Sigmoid colon (tissue), 7 donors: ENCODE measurements around the gene C16orf87. TPM values are rescaled to one million over a fixed set of nuclear protein-coding genes. Genes with fewer than 3 reads are reported as not detected.
"Not testable (repeated sequence)": the region's sequence is repeated elsewhere in the genome, so short reads cannot be mapped to it uniquely, and the experiment has no call there.

Source experiments
- DNase-seq: peaks from one replicate; pipeline ENCODE4 v3.0.0-alpha.2; 2019
- H3K27ac ChIP-seq, 4 donors: fragments of 200-600 bp; sonication (generic); one replicate each; pipeline ENCODE4 v1.5.1; 2016 to 2019; ENCODE audit warnings: mild to moderate bottlenecking in 1 of 4
- H3K27me3 ChIP-seq, 3 donors: fragments of 200-600 bp; sonication (generic); one replicate each; pipeline ENCODE4 v1.5.1; 2019; ENCODE audit warnings: mild to moderate bottlenecking in 1 of 3
- H3K36me3 ChIP-seq, 4 donors: fragments of 200-600 bp; sonication (generic); one replicate each; pipeline ENCODE4 v1.5.1; 2016 to 2019
- H3K4me1 ChIP-seq, 4 donors: fragments of 200-600 bp; sonication (generic); one replicate each; pipeline ENCODE4 v1.5.1; 2017 to 2019
- H3K4me3 ChIP-seq, 4 donors: fragments of 200-600 bp; sonication (generic); one replicate each; pipeline ENCODE4 v1.5.1; 2017 to 2019; ENCODE audit warnings: mild to moderate bottlenecking in 2 of 4, moderate library complexity in 1 of 4
- H3K9me3 ChIP-seq, 4 donors: fragments of 200-600 bp in 3 of 4; sonication (generic) in 3 of 4; one replicate each; pipeline versions ENCODE4 v1.5.1 to v1.6.1; 2013 to 2019
- CTCF ChIP-seq, 4 experiments: fragments of 450-650 bp in 3 of 4; fragments of 200-600 bp in 1 of 4; IDR thresholded peaks; one replicate each; pipeline ENCODE4 v1.5.1; 2016 to 2019; ENCODE audit warnings: antibody characterized with exemption in 4 of 4, mild to moderate bottlenecking in 3 of 4, moderate library complexity in 2 of 4
- EP300 ChIP-seq, 4 donors: sonication (generic); formaldehyde crosslinking; IDR thresholded peaks; one replicate each; pipeline ENCODE4 v1.6.1; 2017; ENCODE audit warnings: antibody characterized with exemption in 4 of 4
- POLR2A ChIP-seq, 2 donors: fragments of 450-650 bp; IDR thresholded peaks; one replicate each; pipeline ENCODE4 v1.6.1; 2016; ENCODE audit warnings: antibody characterized with exemption in 2 of 2, mild to moderate bottlenecking in 2 of 2, moderate library complexity in 2 of 2
- POLR2AphosphoS5 ChIP-seq, 4 donors: sonication (generic); formaldehyde crosslinking; IDR thresholded peaks; one replicate each; pipeline ENCODE4 v1.6.1; 2017; ENCODE audit warnings: antibody characterized with exemption in 4 of 4
- WGBS, 2 donors: extraction: QIAGEN DNeasy Blood & Tissue Kit; methylation state at CpG; one replicate each; pipeline ENCODE4 v1.1.7; 2013; 5-methylcytosine and 5-hydroxymethylcytosine counted together
- intact Hi-C: fragments of 100-400 bp; cut with DNase I; formaldehyde crosslinking; loops from one replicate; pipeline ENCODE4 v1.15.1; 2023
- polyA plus RNA-seq, 3 donors: library from polyadenylated mRNA; stranded (reverse); fragments of 200-250 nt; gene quantifications; one replicate each; pipeline ENCODE4 v1.2.3, GENCODE V29; 2013
- total RNA-seq, 4 donors: library from RNA; depleted of rRNA; stranded (reverse); fragments of >200 nt; gene quantifications; one replicate each; pipeline ENCODE4 v1.1.0, GENCODE V29; 2016
- donor health status: healthy with polysubstance abuse.
- donor health status: Bipolar disorder and iron deficiency.
- donor health status: healthy.

C16orf87 gene
- total RNA-seq, result 10 to 100 TPM in 2 of 4 donors, 1 to 10 TPM in 2; 5.0 to 10.5 (median 8.7) TPM
- polyA plus RNA-seq, result 1 to 10 TPM; 5.1 to 6.0 (median 5.9) TPM

GRCh38 chr16:46830902-46831647 lies at the start of gene C16orf87:
C16orf87 (minus strand) TSS chr16:46831180; CDS start chr16:46831149, 31 bp downstream.
- peak; percentile 96 for DNase-seq
- H3K4me1 ChIP-seq, result peaks cover 0 to 20% (median 14%) of the 10 kb centered on the region in 4 donors
- H3K27me3 ChIP-seq, result no peaks in the 10 kb centered on the region
- H3K27ac ChIP-seq, result peak within 1 kb of the TSS; percentile 90 to 95 (median 94)
- no peaks in the 10 kb centered on the region for H3K36me3 ChIP-seq
- no peaks in the 10 kb centered on the region for H3K9me3 ChIP-seq
- peak within 1 kb of the TSS; percentile 76 to 93 (median 79) for H3K4me3 ChIP-seq
- WGBS, 2 donors, result 0% methylated on average over 94 of the region's 94 CpGs
- TF ChIP-seq EP300 (IDR thresholded peaks at IDR 0.05) (no peak), POLR2AphosphoS5 (IDR thresholded peaks at IDR 0.05) (peak in 3 of 4 donors; percentile 62 to 72 (median 69))
- intact Hi-C loops, result loop anchor here (2.0 kb wide), 3 partner anchors 54 to 142 kb away; partner anchors contain the start of genes DNAJA2, GPT2, ORC6 and VPS35

GRCh38 chr16:46875243-46875642 lies 44.3 kb upstream of the C16orf87 start:
- no peak for TF ChIP-seq EP300 (IDR thresholded peaks at IDR 0.05)
- TF ChIP-seq POLR2AphosphoS5 (IDR thresholded peaks at IDR 0.05), result no peak
- TF ChIP-seq CTCF (IDR thresholded peaks at IDR 0.05), result no peak
- TF ChIP-seq POLR2A (IDR thresholded peaks at IDR 0.05), result no peak
- whole genome bisulfite sequencing, 2 donors, result 95 to 96% methylated on average over 8 of the region's 8 CpGs
- no peaks in the 10 kb centered on the region for H3K4me1 ChIP-seq
- H3K27me3 ChIP-seq, result peaks cover 0 to 9% (median 0%) of the 10 kb centered on the region in 3 donors
- H3K9me3 ChIP-seq, result no peaks in the 10 kb centered on the region
- H3K36me3 ChIP-seq, result no peaks in the 10 kb centered on the region
- intact Hi-C loops, result no loop called here
- H3K27ac ChIP-seq, result no peak overlapping the region
- DNase-seq, result no peak
- H3K4me3 ChIP-seq, result no peak overlapping the region

GRCh38 chr16:46873201-46873600 lies 42.2 kb upstream of the C16orf87 start:
- no peaks in the 10 kb centered on the region for H3K36me3 ChIP-seq
- H3K27me3 ChIP-seq, result no peaks in the 10 kb centered on the region
- WGBS, 2 donors, result 80 to 89% methylated on average over 3 of the region's 3 CpGs
- H3K4me1 ChIP-seq, result no peaks in the 10 kb centered on the region
- TF ChIP-seq EP300 (IDR thresholded peaks at IDR 0.05) (no peak), CTCF (IDR thresholded peaks at IDR 0.05) (no peak), POLR2AphosphoS5 (IDR thresholded peaks at IDR 0.05) (no peak), POLR2A (IDR thresholded peaks at IDR 0.05) (no peak)
- no peak overlapping the region for H3K27ac ChIP-seq
- no peak for DNase-seq
- no peak overlapping the region for H3K4me3 ChIP-seq
- no peaks in the 10 kb centered on the region for H3K9me3 ChIP-seq
- intact Hi-C loops, result no loop called here

- TF ChIP-seq POLR2AphosphoS5 (IDR thresholded peaks at IDR 0.05), result no peak
- no peak for TF ChIP-seq POLR2A (IDR thresholded peaks at IDR 0.05)
- no peak for TF ChIP-seq EP300 (IDR thresholded peaks at IDR 0.05)
- TF ChIP-seq CTCF (IDR thresholded peaks at IDR 0.05), result no peak
- H3K4me3 ChIP-seq, result no peak overlapping the region
- WGBS, 2 donors, result 86 to 92% methylated on average over 8 of the region's 8 CpGs
- H3K36me3 ChIP-seq, result no peaks in the 10 kb centered on the region
- DNase-seq, result no peak
- H3K4me1 ChIP-seq, result no peaks in the 10 kb centered on the region
- H3K27me3 ChIP-seq, result no peaks in the 10 kb centered on the region
- H3K9me3 ChIP-seq, result no peaks in the 10 kb centered on the region
- H3K27ac ChIP-seq, result no peak overlapping the region
- intact Hi-C loops, result no loop called here
These were observed 40.6 kb upstream of the C16orf87 start for GRCh38 chr16:46871597-46871996.

- H3K27ac ChIP-seq, H3K36me3 ChIP-seq, H3K4me1 ChIP-seq, H3K9me3 ChIP-seq, H3K27me3 ChIP-seq, intact Hi-C loops, DNase-seq, H3K4me3 ChIP-seq: not testable (repeated sequence)
- 52 to 71% methylated on average over 2 of the region's 2 CpGs for WGBS, 2 donors
These were observed 37.9 kb upstream of the C16orf87 start for GRCh38 chr16:46868891-46869290.

- H3K4me3 ChIP-seq, intact Hi-C loops, DNase-seq, H3K27ac ChIP-seq, H3K27me3 ChIP-seq, H3K36me3 ChIP-seq, H3K9me3 ChIP-seq, H3K4me1 ChIP-seq: not testable (repeated sequence)
- 76 to 89% methylated on average over 2 of the region's 2 CpGs for WGBS, 2 donors
These were observed 36.5 kb upstream of the C16orf87 start for GRCh38 chr16:46867486-46867885.
